ENCODE results near the gene ASB2. TPM values are rescaled to one million over a fixed set of nuclear protein-coding genes. Genes with fewer than 3 reads are reported as not detected.

The ASB2 gene
- total RNA-seq, 1 experiment from 2014 or later = not detected

- TF ChIP-seq, protein P1, sequence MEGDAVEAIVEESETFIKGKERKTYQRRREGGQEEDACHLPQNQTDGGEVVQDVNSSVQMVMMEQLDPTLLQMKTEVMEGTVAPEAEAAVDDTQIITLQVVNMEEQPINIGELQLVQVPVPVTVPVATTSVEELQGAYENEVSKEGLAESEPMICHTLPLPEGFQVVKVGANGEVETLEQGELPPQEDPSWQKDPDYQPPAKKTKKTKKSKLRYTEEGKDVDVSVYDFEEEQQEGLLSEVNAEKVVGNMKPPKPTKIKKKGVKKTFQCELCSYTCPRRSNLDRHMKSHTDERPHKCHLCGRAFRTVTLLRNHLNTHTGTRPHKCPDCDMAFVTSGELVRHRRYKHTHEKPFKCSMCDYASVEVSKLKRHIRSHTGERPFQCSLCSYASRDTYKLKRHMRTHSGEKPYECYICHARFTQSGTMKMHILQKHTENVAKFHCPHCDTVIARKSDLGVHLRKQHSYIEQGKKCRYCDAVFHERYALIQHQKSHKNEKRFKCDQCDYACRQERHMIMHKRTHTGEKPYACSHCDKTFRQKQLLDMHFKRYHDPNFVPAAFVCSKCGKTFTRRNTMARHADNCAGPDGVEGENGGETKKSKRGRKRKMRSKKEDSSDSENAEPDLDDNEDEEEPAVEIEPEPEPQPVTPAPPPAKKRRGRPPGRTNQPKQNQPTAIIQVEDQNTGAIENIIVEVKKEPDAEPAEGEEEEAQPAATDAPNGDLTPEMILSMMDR (IDR thresholded peaks at IDR 0.05; ENCODE audit: insufficient read depth in 1 of 2, low read depth in 1 of 2, low read length in 1 of 2, severe bottlenecking in 1 of 2, unreplicated experiment in 1 of 2) = no peak
- no peaks in the 10 kb centered on the region for H3K36me3 Mint-ChIP-seq (ENCODE audit: insufficient read depth, unreplicated experiment)
- POLR2A ChIA-PET = interaction anchor here (0.6 kb wide), 1 partner anchor 444 kb away, joined by 3 read pairs; no protein-coding TSS in a partner anchor
Measured at GRCh38 chr14:93997916-93998870, 21.8 kb upstream of the ASB2 start.

DNA sequence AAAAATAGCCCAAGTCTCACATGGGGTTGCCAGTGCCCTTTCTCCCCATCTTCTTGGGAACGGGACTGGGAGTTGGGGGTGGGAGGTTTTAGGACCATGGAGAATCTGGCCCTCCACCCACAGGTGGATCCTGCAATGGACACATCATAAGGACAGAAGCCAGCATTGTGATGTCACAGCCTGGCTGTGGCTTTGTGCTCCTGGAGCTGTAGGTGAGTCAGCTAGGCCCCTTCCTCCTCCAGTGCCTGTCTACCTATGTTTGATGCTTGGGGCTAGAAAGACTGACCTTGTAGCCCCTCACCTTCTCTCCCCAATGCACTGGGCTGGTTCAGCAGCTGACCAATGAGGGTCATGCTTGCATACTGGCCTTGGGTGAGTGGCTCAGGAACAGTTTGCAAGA, 20.7 kb upstream of the ASB2 start, which contains the start of gene CCDC197:
Gene CCDC197, plus strand, starts transcription at position 220 of the 400 bp plus-strand sequence. CDS start 831 bp downstream, outside the sequence.
- Mint-ChIP-seq H3K9me3 (ENCODE audit: unreplicated experiment) (no peaks in the 10 kb centered on the region), H3K4me3 (ENCODE audit: unreplicated experiment) (no peak within 1 kb of the TSS), H3K27ac (ENCODE audit: unreplicated experiment) (no peak within 1 kb of the TSS), H3K27me3 (ENCODE audit: insufficient read depth, unreplicated experiment) (no peaks in the 10 kb centered on the region), H3K4me1 (ENCODE audit: low read depth, unreplicated experiment) (peaks cover 6% of the 10 kb centered on the region), H3K36me3 (ENCODE audit: insufficient read depth, unreplicated experiment) (no peaks in the 10 kb centered on the region)
- DNase-seq = no peak
- POLR2A ChIA-PET = no interaction called here
- no TSS peak for BruUV-seq (replicated peaks)
- TF ChIP-seq, protein P1 (IDR thresholded peaks at IDR 0.05; ENCODE audit: insufficient read depth in 1 of 2, low read depth in 1 of 2, low read length in 1 of 2, severe bottlenecking in 1 of 2, unreplicated experiment in 1 of 2) = no peak
- Histone ChIP-seq H3K27me3 (replicated peaks; ENCODE audit: control insufficient read depth, insufficient read depth, low read length) (no peaks in the 10 kb centered on the region), H3K36me3 (ENCODE audit: control insufficient read depth, insufficient read depth, low read length) (no peaks in the 10 kb centered on the region), H3K4me3 (ENCODE audit: low read depth, low read length) (no peak within 1 kb of the TSS), H3K4me1 (no peaks in the 10 kb centered on the region), H3K9me3 (no peaks in the 10 kb centered on the region)
- CTCF ChIA-PET = interaction anchor here (0.6 kb wide), 1 partner anchor 66 kb away, joined by 4 read pairs; no protein-coding TSS in a partner anchor
- intact Hi-C loops (cut with micrococcal nuclease; ENCODE audit: unreplicated experiment) = no loop called here

More at GRCh38 chr14:93997916-93998870, 21.8 kb upstream of the ASB2 start:
- peak; percentile 15 to 50 for DNase-seq
- H3K9me3 ChIP-seq = no peaks in the 10 kb centered on the region
- H3K36me3 ChIP-seq (ENCODE audit: control insufficient read depth, insufficient read depth, low read length) = no peaks in the 10 kb centered on the region
- H3K27ac Mint-ChIP-seq (ENCODE audit: unreplicated experiment) = no peak overlapping the region
- H3K27me3 Mint-ChIP-seq (ENCODE audit: insufficient read depth, unreplicated experiment) = no peaks in the 10 kb centered on the region
- no peak overlapping the region for H3K4me3 ChIP-seq (ENCODE audit: low read depth, low read length)
- peaks cover 8% of the 10 kb centered on the region for H3K4me1 Mint-ChIP-seq (ENCODE audit: low read depth, unreplicated experiment)
- no peaks in the 10 kb centered on the region for H3K27me3 ChIP-seq (replicated peaks; ENCODE audit: control insufficient read depth, insufficient read depth, low read length)
- no TSS peak for BruUV-seq (replicated peaks)
- CTCF ChIA-PET = no interaction called here
- no peaks in the 10 kb centered on the region for H3K9me3 Mint-ChIP-seq (ENCODE audit: unreplicated experiment)
- H3K4me1 ChIP-seq = no peaks in the 10 kb centered on the region
- intact Hi-C loops (cut with micrococcal nuclease; ENCODE audit: unreplicated experiment) = no loop called here
- no peak overlapping the region for H3K4me3 Mint-ChIP-seq (ENCODE audit: unreplicated experiment)

DNA sequence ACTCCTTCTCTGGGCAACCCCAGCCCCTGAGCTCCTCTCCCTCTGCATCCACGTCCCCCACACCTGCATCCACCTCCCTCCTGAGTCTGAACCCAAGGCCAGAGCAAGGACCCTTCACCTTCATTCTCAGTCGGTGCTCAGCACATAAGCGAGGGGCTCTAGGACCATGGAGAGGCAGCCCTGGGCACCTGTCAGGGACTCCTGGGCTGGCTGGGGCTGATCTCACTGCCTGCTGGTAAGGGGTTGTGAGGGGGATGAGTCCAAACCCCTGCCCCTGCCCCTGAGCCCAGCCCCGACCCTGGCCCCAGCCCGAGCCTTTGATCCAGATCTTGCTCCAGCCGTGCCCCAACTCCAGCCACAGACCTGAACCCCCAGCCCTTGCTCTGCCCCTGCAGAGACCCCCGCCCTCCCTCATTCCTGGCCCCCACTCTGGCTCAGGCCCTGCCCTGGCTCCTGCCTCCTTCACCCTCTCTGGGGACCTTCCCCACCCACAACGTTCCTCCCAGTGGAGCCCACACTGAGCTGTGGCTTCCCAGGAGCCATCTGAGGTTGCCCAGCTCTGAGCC, 19.8 kb upstream of the ASB2 start:
- CTCF ChIA-PET = interaction anchor here (0.5 kb wide), 1 partner anchor 10 kb away, joined by 5 read pairs; no protein-coding TSS in a partner anchor
- peaks cover 6% of the 10 kb centered on the region for H3K4me1 Mint-ChIP-seq (ENCODE audit: low read depth, unreplicated experiment)
- H3K4me1 ChIP-seq = no peaks in the 10 kb centered on the region

More for the DNA sequence above, 19.8 kb upstream of the ASB2 start:
- Mint-ChIP-seq H3K27ac (ENCODE audit: unreplicated experiment) (no peak overlapping the region), H3K4me3 (ENCODE audit: unreplicated experiment) (no peak overlapping the region), H3K27me3 (ENCODE audit: insufficient read depth, unreplicated experiment) (no peaks in the 10 kb centered on the region), H3K36me3 (ENCODE audit: insufficient read depth, unreplicated experiment) (no peaks in the 10 kb centered on the region), H3K9me3 (ENCODE audit: unreplicated experiment) (no peaks in the 10 kb centered on the region)
- Histone ChIP-seq H3K36me3 (ENCODE audit: control insufficient read depth, insufficient read depth, low read length) (no peaks in the 10 kb centered on the region), H3K9me3 (no peaks in the 10 kb centered on the region), H3K4me3 (ENCODE audit: low read depth, low read length) (no peak overlapping the region), H3K27me3 (replicated peaks; ENCODE audit: control insufficient read depth, insufficient read depth, low read length) (no peaks in the 10 kb centered on the region)
- intact Hi-C loops (cut with micrococcal nuclease; ENCODE audit: unreplicated experiment) = no loop called here
- POLR2A ChIA-PET = no interaction called here
- BruUV-seq (replicated peaks) = no TSS peak
- TF ChIP-seq, protein P1 (IDR thresholded peaks at IDR 0.05; ENCODE audit: insufficient read depth in 1 of 2, low read depth in 1 of 2, low read length in 1 of 2, severe bottlenecking in 1 of 2, unreplicated experiment in 1 of 2) = no peak
- DNase-seq = no peak
